ENCODE results near the gene NAA60. TPM values are rescaled to one million over a fixed set of nuclear protein-coding genes. Genes with fewer than 3 reads are reported as not detected.
"Not testable (repeated sequence)": the region's sequence is repeated elsewhere in the genome, so short reads cannot be mapped to it uniquely, and the experiment has no call there.

NAA60 gene
- total RNA-seq, 1 donor from 2014 or later = 38.2 TPM

DNA sequence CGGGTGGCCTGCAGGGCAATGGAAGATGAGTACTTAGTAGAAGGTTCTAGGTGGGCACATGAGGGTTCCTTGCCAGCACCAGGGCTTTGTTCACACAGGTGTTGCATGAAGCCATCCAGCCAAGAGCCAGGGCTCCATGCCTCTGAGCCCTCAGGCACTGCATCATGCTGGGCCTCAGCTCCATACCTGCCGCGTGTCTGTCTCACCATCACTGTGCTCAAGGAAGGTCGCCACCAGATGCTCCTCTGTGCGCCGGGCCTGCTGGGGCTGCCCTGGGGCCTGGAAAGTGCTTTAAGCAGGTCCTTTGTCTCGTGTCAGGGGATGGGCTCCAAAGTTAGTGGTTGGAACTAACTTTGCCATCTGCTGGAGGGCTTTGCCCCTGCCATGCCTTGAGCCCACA lies 26.3 kb downstream of the NAA60 start:
- Histone ChIP-seq H3K27ac (replicated peaks) (no peak overlapping the region), H3K4me3 (no peak overlapping the region), H3K27me3 (ENCODE audit: low read depth) (no peaks in the 10 kb centered on the region), H3K36me3 (peaks cover 10% of the 10 kb centered on the region), H3K4me1 (peaks cover 100% of the 10 kb centered on the region), H3K9me3 (replicated peaks) (no peaks in the 10 kb centered on the region)
- no peak for TF ChIP-seq CTCF (IDR thresholded peaks at IDR 0.05; ENCODE audit: borderline replicate concordance)
- intact Hi-C loops (cut with micrococcal nuclease) = no loop called here
- no peak for DNase-seq

- Histone ChIP-seq H3K4me1 (peaks cover 100% of the 10 kb centered on the region), H3K36me3 (peaks cover 12% of the 10 kb centered on the region), H3K27me3 (ENCODE audit: low read depth) (no peaks in the 10 kb centered on the region), H3K9me3 (replicated peaks) (no peaks in the 10 kb centered on the region), H3K4me3 (no peak overlapping the region), H3K27ac (replicated peaks) (no peak overlapping the region)
- DNase-seq = no peak
- no peak for TF ChIP-seq CTCF (IDR thresholded peaks at IDR 0.05; ENCODE audit: borderline replicate concordance)
- intact Hi-C loops (cut with micrococcal nuclease) = no loop called here
Measured at GRCh38 chr16:3470723-3471122, 27.2 kb downstream of the NAA60 start.

DNA sequence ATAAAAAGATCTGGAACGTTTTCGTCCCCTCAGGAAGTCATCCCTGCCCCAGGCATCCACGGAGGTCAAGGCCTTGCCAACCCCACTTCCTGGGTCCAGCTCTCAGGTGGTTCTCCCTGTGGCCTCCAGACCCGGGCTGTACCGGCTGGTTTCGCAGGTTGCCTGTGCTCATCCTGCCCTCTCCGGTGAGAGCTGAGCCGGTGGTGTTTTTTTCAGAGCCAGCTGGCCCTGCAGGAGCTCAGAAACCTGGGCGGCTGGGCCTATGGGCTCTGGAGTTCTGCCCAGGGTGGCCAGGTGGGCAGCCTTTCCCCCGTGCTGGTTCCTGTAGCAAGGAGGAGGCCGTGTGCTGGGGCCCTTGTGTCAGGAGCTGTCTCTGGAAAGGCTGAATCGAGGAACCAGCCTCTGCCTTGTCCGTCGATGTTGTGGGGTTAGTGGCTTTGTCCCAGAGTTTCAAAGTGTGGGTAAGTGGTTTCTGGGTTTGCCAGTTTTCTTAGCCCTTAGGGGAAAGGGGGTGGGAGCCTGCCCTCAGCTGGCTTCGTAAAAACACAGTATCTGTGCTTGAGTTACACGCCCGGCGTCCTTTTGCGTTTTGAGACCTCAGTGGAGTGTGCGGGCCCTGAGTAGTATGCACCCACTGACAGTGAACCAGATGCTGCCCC lies 28.2 kb downstream of the NAA60 start:
- H3K4me1 ChIP-seq = peaks cover 98% of the 10 kb centered on the region
- DNase-seq = no peak

GRCh38 chr16:3472878-3473595 lies 29.6 kb downstream of the NAA60 start:
- Histone ChIP-seq H3K27ac (replicated peaks) (peak overlapping the region; percentile 45), H3K27me3 (ENCODE audit: low read depth) (no peaks in the 10 kb centered on the region), H3K4me3 (no peak overlapping the region), H3K4me1 (peaks cover 93% of the 10 kb centered on the region), H3K9me3 (replicated peaks) (no peaks in the 10 kb centered on the region), H3K36me3 (peaks cover 7% of the 10 kb centered on the region)
- intact Hi-C loops (cut with micrococcal nuclease) = no loop called here
- no peak for DNase-seq
- no peak for TF ChIP-seq CTCF (IDR thresholded peaks at IDR 0.05; ENCODE audit: borderline replicate concordance)

More for the DNA sequence above, 28.2 kb downstream of the NAA60 start:
- Histone ChIP-seq H3K36me3 (peaks cover 5% of the 10 kb centered on the region), H3K4me3 (no peak overlapping the region), H3K27me3 (ENCODE audit: low read depth) (no peaks in the 10 kb centered on the region), H3K9me3 (replicated peaks) (no peaks in the 10 kb centered on the region), H3K27ac (replicated peaks) (no peak overlapping the region)
- intact Hi-C loops (cut with micrococcal nuclease) = no loop called here
- TF ChIP-seq CTCF (IDR thresholded peaks at IDR 0.05; ENCODE audit: borderline replicate concordance) = no peak

GRCh38 chr16:3473596-3473943 lies 30.1 kb downstream of the NAA60 start:
- H3K27me3 ChIP-seq (ENCODE audit: low read depth); H3K4me3 ChIP-seq; H3K9me3 ChIP-seq (replicated peaks); DNase-seq; intact Hi-C loops (cut with micrococcal nuclease): not testable (repeated sequence)
- H3K27ac ChIP-seq (replicated peaks) = peak overlapping the region; percentile 45
- peaks cover 12% of the 10 kb centered on the region for H3K36me3 ChIP-seq
- H3K4me1 ChIP-seq = peaks cover 93% of the 10 kb centered on the region

DNA sequence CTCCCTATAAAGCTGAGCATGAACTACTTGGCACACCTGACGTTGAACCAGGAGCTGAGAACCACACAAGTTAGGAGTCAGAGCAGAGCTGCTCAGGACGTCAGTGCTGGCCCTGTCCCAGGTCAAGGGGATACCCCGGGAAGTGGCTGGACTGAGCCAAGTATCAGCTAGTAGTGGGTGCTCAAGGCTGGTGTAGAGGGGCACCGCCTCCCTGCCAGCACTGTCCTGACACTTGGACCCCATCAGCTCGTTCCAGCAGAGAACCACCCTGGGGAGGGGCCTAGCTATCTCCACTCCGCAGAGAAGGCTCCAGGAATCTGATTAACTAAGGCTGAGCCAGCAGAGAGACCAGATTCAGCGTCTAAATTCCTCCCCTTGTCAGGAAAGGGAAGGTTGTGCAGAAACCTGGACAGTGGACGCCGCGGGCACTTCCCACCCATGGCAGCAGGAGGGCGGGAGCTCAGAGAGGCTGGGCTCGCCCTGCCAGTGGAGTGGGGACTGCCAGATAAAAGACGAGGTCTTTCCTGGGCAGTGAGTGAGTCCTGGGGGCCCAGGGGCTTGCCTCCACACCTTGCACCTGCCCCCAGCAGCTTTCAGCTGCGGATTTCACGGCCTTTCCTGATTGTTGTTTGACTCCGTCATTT lies 30.8 kb downstream of the NAA60 start:
- Histone ChIP-seq H3K27ac (replicated peaks) (peak overlapping the region; percentile 45), H3K27me3 (ENCODE audit: low read depth) (no peaks in the 10 kb centered on the region), H3K9me3 (replicated peaks) (no peaks in the 10 kb centered on the region), H3K4me1 (peaks cover 86% of the 10 kb centered on the region), H3K4me3 (no peak overlapping the region), H3K36me3 (peaks cover 19% of the 10 kb centered on the region)
- no peak for DNase-seq
- peak; percentile 11 for TF ChIP-seq CTCF (IDR thresholded peaks at IDR 0.05; ENCODE audit: borderline replicate concordance)
- intact Hi-C loops (cut with micrococcal nuclease) = no loop called here

GRCh38 chr16:3474870-3475269 lies 31.4 kb downstream of the NAA60 start:
- H3K27me3 ChIP-seq (ENCODE audit: low read depth); DNase-seq; H3K27ac ChIP-seq (replicated peaks); intact Hi-C loops (cut with micrococcal nuclease); H3K4me3 ChIP-seq; H3K9me3 ChIP-seq (replicated peaks): not testable (repeated sequence)
- Histone ChIP-seq H3K4me1 (peaks cover 80% of the 10 kb centered on the region), H3K36me3 (peaks cover 25% of the 10 kb centered on the region)

Data from left ventricle myocardium inferior (tissue), 1 donor.